GM10847 (cell line): Measurements from ENCODE around the gene TMEM217.

Experiments used
- POLR2A ChIP-seq: IDR thresholded peaks from 2 replicates; pipeline ENCODE4 v1.6.1; 2011; ENCODE audit not compliant: insufficient read length; ENCODE audit errors: extremely low read depth

Gene TMEM217

DNA sequence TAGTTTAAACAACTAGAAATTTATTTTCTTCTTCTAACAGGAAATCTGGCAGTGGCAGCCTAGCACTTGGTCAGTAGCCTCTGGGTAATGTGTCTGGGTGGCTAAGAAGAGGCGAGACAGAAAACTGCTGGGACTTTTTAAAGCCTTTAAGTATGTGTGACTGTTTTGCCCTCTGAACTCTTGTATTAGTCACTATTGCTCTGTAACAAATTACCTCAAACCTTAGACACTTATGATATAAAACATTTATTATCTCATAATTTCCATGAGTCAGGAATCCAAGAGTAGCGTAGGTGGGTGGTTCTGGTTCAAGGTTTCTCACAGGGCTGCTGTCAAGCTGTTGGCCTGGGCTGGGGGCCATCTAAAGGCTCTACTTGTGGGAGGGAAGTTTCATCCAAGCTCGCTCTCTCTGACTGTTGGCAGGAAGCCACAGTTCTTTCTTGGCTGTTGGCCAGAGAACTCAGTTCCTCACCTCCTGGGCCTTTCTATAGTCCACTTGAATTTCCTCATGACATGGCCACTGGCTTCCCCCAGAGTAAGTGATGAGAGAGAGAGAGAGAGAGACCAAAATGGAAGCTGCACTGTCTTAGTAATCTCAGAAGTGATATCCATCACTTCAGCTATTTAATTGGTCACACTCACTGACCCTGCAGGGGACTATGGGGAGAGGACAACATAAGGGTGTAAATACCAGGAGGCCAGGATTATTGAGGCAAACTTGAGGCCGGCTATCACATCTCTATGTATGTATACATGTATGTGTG is 17.8 kb downstream of the TMEM217 start:
- no peak for TF ChIP-seq POLR2A

- TF ChIP-seq POLR2A = no peak
These were observed 18.4 kb downstream of the TMEM217 start for GRCh38 chr6:37239526-37239925.

DNA sequence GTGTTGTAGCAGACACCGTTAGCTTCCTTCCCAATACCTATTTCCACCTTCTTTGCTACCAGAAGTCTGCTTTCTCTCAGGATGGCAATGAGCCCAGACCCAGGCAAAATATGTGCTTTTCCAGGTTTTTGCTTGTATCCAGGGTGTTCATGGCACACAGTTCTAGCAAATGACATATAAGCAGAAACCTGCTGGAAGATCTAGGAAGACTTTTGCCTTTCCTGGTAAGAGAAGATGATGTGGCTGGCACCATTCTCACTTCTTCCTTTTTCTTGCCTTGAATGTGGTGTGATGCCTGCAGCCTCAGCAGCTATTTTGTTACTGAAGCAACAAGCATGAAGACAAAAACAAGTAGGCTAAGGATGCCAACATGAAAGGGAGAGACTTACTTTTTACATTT is 19.6 kb downstream of the TMEM217 start:
- no peak for TF ChIP-seq POLR2A

- no peak for TF ChIP-seq POLR2A
These were observed 20.2 kb downstream of the TMEM217 start for GRCh38 chr6:37237789-37238188.

- TF ChIP-seq POLR2A = no peak
These were observed 21.0 kb downstream of the TMEM217 start for GRCh38 chr6:37236921-37237320.

DNA sequence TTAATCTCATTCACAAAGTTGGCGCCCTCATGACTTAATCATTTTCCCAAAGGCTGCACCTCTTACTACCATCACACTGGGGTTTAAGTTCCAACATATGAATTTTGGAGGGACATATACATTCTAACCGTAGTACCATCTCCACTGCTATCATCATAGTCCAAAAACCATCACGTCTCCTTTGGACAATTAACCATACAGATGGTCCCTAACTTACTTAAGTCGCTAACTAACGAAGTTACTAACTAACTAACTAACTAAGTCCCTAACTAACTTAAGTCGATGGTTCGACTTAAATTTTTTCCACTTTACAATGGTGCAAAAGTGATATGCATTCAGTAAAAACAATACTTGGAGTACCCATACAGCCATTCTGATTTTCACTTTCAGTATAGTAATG is 24.4 kb downstream of the TMEM217 start:
- TF ChIP-seq POLR2A = no peak

DNA sequence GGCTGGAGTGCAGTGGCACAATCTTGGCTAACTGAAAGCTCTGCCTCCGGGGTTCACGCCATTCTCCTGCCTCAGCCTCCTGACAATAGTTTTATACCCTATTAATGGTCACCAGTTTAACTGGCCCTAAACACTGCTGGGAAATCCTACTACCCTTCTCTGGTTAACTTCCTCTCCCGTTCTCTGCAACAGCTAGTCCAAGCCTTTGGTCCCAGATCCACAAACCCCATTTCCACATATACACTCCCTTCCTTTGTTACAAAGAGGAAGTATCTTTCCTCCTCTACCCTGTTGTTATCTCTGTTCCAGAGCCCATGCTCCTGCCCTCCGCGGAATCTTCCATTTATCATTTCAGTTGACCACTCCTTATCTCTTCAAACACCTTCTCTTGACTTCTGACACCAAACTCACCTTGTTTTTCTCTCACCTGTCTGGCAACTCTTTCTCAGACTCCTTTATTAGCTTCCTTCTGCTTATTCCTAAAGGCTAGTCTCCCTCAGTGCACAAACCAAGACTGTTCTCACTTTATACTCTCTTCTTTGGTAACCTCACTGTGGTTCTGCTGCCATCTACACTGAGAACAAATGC is 25.4 kb downstream of the TMEM217 start:
- TF ChIP-seq POLR2A = no peak

- TF ChIP-seq POLR2A = no peak
These were observed 27.8 kb downstream of the TMEM217 start for GRCh38 chr6:37230104-37230503.

- no peak for TF ChIP-seq POLR2A
These were observed 32.4 kb downstream of the TMEM217 start for GRCh38 chr6:37225350-37226169.

DNA sequence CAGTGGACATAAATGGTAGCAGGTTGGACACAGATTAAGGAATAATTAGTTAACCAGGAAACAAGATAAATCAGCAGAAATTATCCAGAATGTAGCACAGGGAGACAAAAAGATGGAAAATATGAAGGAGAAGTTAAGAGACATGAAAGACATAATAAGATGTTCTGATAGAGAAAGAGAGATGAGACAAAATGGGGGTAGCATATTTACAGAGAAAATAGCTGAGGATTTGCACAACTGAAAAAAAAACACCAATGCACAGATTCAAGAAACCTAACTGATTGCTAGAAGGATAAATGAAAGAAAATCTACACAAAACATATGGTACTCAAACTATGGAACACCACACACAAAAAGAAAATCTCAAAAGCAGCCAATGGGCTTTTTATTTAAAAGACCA is 35.0 kb downstream of the TMEM217 start:
- TF ChIP-seq POLR2A = no peak

DNA sequence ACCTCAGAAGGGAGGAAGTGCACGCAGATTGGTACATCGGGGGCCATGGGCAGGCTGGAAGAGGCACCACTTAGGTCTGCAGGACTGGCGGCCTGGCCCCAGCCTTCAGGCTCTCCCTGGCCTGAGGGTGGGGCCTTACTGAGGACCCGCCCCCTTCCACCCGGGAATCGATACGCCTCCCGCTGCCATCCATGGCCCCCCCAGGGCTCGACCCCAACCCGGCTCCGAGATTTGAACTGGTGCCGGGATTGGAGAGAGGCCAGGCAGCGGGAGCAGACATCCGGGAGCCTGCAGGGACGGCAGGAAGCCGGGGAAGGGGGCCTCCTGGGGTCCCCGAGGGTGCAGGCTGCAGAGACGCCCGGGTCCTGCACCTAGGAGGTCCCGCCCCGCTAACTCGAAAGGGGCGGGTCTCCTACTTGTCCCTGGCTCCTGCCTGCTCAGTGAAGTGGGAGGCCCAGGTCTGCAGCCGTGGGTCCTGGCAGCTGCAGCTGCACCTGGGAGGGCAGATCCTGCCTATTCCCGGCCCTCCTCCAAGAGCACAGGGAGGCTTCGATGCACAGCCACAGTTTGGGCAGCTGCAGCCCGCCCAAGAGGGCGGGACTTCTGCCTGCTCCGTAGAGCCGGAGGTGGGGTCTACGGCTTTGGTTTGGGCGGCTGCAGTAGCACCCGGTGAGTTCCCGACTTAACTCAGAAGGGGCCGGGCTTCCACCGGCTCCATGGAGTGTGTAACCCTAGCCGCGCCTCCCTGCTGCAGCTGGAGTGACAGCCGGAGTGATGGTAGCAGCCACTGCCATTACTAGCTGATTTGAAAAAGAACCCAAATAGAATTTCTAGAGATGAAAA is 35.6 kb downstream of the TMEM217 start:
- no peak for TF ChIP-seq POLR2A

DNA sequence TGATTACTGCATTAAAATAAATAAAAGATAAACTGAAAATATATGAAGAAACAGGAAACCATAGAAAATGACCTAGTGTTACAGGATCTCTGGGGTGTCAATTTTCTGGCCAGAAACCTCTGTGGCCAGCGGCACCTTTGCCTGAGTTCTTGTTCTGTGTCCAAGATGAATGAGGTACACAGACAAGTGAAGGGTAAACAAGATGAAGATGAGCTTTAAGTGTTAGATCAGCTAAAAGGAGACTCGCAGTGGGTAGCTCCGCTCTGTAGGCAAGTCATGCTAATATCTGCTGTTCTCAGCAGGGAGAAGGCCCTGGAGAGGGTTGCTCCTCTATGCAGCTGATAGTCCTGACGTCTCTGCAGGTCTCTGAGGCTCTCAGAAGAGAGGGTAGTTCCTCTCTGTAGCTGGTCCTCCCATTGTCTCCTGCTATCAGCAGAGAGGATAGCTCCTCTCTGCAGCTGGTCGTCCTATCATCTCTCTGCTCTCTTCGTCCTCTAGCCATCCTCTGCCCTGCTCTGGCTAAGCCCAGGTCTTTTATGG is 36.3 kb downstream of the TMEM217 start:
- no peak for TF ChIP-seq POLR2A

GRCh38 chr6:37218511-37218910 is 39.4 kb downstream of the TMEM217 start:
- no peak for TF ChIP-seq POLR2A

DNA sequence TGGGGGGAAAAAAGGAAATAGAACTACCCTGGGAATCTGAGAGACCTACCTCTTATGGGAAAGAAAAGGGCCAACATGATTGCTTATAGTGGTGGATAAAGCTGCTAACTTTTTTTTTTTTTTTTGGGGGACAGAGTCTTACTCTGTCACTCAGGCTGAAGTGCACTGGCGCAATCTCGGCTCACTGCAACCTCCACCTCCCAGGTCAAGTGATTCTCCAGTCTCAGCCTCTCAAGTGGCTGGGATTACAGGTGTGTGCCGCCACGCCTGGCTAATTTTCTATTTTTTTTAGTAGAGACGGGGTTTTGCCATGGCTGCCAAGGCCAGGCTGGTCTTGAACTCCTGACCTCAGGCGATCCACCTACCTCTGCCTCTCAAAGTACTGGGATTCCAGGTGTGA is 39.9 kb downstream of the TMEM217 start:
- no peak for TF ChIP-seq POLR2A

GRCh38 chr6:37212268-37212667 is 45.7 kb downstream of the TMEM217 start:
- no peak for TF ChIP-seq POLR2A
